GM21723 (cell line): ENCODE measurements around the gene TLCD3B.

Experiments used
- ATAC-seq: cut with Tn5 transposase; IDR thresholded peaks from one replicate; pipeline ENCODE4 v1.9.1; 2021; ENCODE audit warnings: mild to moderate bottlenecking, moderate library complexity; ENCODE audit not compliant: unreplicated experiment

TLCD3B gene

DNA sequence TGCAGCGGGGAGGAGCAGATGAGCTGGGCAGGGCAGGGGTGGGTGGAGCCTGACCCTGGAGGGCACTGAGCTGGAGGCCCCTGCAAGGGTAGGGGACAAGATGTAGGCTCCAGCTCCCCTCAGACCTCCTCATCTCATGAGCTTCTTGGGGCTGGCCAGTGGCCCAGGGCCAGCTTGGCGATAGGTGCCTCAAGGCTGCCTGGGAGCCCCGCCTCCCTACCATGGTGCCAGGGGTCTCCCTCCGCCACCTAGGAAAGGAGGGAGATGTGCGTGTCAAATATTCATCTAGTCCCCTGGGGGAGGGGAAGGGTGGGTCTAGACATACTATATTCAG is 39.5 kb downstream of the TLCD3B start:
- ATAC-seq = no peak

DNA sequence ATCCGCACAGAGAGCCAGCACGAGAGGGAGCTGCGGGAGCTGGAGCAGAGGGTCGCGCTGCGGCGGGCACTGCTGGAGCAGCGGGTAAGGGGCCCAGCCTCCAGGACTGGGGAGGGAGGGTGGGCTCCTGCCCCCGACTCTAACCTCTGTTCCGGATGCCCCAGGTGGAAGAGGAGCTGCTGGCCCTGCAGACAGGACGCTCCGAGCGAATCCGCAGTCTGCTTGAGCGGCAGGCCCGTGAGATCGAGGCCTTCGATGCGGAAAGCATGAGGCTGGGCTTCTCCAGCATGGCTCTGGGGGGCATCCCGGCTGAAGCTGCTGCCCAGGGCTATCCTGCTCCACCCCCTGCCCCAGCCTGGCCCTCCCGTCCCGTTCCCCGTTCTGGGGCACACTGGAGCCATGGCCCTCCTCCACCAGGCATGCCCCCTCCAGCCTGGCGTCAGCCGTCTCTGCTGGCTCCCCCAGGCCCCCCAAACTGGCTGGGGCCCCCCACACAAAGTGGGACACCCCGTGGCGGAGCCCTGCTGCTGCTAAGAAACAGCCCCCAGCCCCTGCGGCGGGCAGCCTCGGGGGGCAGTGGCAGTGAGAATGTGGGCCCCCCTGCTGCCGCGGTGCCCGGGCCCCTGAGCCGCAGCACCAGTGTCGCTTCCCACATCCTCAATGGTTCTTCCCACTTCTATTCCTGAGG is 40.0 kb downstream of the TLCD3B start:
- ATAC-seq = no peak

DNA sequence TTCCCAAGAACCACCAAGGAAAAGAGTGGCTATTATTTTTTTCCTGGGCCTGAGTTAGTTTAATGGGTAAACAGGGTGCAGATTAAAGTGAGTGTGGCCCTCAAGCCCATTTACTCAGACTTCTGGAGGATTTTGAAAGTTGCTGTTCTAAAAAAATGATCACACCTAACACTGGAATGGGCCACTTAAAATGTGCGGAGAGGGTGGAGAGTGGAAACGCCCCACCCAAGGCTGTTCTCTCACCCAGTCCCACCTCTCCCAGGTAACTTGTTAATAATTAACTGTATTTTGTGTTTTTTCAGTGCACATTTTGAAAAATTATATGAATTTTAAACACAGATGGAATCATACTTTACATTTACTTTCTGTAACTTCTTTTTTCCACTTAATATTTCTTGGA is 41.0 kb downstream of the TLCD3B start:
- no peak for ATAC-seq

DNA sequence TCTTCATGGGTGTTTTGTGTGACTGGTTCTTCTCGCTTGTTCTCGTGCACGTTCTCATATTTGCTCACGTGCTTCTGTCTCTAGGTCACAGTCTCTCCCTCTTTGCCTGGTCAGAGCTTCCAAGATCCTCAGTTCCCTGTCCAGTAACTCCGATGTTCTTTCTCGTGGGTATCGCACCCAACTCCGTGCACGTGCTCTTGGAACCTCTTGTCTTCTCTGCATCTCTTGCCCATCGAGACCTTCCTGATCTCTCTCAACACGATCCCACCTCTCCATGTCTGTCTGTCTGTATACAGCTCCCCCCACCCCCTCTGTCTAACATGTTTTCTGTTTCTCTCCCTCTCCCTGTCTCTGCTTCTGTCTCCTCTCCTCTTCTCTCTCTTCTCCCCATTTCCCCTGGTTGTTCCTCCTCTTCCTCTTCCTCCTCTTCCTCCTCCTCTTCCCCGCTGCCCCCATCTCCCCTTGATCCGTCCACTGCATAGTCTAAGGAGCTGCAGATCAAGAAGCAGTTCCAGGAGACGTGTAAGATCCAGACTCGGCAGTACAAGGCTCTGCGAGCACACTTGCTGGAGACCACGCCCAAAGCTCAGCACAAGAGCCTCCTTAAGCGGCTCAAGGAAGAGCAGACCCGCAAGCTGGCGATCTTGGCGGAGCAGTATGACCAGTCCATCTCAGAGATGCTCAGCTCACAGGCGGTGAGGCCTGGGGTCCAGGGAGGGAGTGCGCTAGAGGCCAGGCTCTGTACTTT is 41.8 kb downstream of the TLCD3B start:
- ATAC-seq = no peak

DNA sequence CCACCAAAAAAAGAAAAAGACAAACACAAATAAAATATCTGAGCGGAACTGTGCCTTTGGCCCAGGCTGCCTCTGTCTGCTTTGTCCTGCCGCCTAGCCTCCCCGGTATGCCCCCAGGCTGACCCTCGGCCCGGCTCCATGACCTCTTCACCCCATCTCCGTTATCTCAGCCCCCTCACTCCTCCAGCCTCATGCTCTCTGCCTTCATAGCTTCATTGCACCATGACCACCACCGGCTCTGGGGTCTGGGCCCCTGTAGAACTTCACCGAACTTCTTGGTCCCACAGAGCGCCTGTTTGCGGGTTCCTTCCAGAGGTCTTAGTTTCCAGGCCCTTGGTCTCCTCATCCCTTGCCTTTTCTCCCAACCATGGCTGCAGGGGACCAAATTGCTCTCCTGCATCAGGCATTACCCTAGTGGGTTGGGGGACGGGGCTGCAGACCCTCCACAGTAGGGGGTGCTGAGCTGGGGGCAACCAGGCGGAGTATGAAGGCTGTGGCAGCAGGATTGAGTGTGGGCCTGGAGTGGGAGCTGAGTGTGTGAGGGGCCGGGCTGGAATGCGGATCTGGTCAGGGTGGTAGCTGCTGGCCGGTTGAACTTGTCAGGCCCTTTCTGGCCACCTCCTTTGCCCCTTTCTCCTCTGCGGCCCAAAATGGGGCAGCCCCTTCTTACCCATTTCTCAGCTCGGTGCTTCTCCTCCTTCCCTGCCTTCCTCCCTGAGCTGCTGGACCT is 42.6 kb downstream of the TLCD3B start:
- no peak for ATAC-seq

DNA sequence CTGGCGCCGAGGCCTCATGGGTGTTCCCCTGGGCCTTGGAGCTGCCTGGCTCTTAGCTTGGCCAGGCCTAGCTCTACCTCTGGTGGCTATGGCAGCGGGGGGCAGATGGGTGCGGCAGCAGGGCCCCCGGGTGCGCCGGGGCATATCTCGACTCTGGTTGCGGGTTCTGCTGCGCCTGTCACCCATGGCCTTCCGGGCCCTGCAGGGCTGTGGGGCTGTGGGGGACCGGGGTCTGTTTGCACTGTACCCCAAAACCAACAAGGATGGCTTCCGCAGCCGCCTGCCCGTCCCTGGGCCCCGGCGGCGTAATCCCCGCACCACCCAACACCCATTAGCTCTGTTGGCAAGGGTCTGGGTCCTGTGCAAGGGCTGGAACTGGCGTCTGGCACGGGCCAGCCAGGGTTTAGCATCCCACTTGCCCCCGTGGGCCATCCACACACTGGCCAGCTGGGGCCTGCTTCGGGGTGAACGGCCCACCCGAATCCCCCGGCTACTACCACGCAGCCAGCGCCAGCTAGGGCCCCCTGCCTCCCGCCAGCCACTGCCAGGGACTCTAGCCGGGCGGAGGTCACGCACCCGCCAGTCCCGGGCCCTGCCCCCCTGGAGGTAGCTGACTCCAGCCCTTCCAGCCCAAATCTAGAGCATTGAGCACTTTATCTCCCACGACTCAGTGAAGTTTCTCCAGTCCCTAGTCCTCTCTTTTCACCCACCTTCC is 43.5 kb downstream of the TLCD3B start:
- ATAC-seq = no peak

DNA sequence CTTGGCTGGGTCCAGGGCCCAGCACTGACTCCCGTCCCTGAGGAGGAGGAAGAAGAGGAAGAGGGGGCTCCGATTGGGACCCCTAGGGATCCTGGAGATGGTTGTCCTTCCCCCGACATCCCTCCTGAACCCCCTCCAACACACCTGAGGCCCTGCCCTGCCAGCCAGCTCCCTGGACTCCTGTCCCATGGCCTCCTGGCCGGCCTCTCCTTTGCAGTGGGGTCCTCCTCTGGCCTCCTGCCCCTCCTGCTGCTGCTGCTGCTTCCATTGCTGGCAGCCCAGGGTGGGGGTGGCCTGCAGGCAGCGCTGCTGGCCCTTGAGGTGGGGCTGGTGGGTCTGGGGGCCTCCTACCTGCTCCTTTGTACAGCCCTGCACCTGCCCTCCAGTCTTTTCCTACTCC is 44.1 kb downstream of the TLCD3B start:
- no peak for ATAC-seq

DNA sequence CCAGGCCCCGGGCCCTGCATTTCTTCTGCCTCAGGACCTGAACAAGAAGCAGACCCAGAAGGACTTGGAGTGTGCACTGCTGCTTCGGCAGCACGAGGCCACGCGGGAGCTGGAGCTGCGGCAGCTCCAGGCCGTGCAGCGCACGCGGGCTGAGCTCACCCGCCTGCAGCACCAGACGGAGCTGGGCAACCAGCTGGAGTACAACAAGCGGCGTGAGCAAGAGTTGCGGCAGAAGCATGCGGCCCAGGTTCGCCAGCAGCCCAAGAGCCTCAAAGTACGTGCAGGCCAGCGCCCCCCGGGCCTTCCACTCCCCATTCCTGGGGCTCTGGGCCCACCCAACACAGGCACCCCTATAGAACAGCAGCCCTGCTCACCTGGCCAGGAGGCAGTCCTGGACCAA is 44.8 kb downstream of the TLCD3B start:
- ATAC-seq = no peak

DNA sequence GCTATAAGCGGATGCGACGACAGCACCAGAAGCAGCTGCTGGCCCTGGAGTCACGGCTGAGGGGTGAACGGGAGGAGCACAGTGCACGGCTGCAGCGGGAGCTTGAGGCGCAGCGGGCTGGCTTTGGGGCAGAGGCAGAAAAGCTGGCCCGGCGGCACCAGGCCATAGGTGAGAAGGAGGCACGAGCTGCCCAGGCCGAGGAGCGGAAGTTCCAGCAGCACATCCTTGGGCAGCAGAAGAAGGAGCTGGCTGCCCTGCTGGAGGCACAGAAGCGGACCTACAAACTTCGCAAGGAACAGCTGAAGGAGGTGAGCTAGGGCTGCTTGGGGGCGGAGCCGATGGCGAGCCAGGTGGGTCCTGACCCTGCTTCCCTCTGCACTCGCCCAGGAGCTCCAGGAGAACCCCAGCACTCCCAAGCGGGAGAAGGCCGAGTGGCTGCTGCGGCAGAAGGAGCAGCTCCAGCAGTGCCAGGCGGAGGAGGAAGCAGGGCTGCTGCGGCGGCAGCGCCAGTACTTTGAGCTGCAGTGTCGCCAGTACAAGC is 45.7 kb downstream of the TLCD3B start:
- ATAC-seq = no peak

DNA sequence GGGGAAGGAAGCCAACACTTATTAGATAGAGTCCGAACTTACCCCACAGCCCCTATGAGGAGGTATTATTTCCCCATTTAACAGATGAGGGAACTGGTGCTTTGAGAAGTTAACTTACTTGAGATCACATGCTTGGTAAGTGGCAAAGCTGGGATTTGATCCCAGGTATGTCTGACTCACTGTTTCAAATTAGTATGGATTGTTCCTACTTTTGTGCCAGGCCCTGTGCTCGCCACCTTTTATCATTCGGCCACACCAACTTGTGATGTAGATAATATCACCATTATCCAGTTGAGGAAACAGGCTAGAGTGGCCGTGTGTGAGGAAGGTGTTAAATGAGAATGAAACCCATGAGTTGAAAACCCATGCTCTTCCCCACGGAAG is 46.3 kb downstream of the TLCD3B start:
- ATAC-seq = no peak

DNA sequence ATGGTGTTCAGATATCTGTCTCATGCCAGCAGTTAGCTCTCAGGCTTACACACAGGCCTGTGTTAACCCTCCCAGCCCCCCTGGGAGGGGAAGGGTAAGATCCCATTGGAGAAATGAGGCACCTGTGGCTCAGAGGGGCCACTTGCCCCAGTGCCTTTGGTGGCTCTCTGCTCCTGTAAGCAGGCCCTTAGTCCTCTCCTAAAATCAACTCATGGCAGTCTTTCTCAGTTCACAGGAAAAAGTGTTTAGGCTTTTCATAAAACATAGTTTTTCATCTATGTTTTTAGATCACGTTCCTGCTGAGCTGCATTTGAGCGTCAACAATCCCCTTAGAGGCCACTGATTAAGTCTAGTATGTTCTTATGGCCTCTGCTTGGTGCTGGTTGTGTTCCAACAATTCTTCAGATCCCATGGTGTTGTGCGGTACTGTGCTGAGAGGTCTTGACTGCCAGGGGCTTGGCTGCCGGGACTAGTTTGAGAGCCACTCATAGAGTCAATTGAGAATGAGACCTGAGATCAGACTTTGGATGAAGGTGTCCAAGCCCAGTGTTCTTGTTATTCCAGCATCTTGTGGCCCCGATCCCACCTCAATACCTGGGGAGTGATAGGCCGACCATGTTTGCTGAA is 46.8 kb downstream of the TLCD3B start:
- no peak for ATAC-seq

DNA sequence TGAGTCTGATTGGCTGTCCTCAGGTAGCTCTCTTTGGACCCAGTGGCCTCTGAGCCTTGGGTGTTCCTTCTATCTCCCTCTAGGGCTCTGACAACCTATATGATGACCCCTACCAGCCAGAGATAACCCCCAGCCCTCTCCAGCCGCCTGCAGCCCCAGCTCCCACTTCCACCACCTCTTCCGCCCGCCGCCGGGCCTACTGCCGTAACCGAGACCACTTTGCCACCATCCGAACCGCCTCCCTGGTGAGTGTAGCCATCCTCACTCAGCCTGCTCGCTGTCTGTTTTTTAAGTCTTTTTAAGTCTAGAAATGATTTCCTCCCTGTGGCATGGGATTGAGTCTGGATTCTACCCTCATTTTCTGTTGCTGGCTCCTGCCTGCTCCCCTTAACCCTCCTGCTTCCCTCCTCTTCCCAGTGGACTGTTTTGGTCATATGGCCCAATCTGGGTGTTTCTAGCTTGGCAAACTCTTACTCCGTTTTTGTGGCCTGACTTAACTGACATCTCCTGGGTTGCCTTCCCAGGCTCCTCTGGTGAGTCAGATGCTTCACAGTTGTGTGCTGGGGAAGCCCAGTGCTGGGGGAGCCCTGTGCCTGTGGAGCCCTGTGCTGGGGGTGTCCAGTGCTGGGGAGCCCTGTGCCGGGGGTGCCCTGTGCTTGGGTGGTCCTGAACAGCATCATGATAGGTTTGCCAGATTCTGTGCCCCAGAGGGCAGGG is 47.5 kb downstream of the TLCD3B start:
- no peak for ATAC-seq

DNA sequence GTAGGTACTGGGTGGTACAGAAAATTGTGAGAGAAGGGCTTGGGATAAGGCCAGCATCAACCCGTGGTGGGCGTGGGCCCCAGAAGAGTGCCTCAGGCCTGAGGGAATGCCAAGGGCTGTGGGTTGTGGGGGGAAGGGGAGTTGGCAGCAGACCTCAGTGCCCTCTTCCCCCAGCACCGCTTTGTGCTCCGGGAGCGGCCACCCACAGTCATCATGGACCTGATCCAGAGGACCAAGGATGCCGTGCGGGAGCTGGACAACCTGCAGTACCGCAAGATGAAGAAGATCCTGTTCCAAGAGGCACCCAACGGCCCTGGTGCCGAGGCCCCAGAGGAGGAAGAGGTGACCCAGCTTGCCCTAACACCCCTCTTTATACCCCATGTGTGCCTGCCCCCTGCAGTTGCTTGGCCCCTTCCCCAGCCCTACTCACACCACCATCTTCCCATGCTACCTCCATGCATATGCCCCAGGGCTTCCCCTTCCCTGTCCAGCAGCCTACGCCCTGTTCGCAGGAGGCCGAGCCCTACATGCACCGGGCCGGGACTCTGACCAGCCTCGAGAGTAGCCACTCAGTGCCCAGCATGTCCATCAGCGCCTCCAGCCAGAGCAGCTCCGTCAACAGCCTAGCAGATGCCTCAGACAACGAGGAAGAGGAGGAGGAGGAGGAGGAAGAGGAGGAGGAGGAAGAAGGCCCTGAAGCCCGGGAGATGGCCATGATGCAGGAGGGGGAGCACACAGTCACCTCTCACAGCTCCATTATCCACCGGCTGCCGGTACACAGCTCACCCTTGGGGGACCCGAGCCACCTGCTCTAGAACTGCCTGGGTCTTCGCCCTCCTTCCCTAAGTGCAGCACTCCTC is 48.3 kb downstream of the TLCD3B start:
- no peak for ATAC-seq

DNA sequence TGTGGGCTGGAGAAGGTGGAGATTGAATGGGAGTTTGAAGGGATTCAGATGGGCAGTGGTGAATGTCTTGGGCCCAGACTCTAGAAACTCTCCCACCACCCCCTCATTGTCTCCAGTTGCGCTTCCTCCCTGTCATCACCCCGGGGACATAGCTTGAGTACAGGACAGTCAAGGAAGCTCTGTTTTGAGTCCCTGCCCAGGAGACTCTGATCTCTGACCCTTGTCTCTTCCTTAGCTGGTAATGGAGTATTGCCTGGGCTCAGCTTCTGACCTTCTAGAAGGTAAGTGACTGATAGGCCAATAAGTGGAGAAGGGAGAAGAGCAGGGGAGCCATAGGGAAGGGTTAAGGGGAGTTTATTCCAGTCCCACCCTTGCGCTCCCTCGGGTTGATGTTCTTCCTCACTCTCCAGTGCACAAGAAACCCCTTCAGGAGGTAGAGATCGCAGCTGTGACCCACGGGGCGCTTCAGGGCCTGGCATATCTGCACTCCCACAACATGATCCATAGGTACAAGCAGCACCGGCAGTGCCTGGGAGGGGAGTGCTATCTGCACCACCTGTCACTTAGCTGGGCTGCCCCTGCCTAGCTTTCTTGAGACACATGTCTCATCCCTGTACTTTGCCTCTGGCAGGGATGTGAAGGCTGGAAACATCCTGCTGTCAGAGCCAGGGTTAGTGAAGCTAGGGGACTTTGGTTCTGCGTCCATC is 52.4 kb downstream of the TLCD3B start:
- no peak for ATAC-seq

DNA sequence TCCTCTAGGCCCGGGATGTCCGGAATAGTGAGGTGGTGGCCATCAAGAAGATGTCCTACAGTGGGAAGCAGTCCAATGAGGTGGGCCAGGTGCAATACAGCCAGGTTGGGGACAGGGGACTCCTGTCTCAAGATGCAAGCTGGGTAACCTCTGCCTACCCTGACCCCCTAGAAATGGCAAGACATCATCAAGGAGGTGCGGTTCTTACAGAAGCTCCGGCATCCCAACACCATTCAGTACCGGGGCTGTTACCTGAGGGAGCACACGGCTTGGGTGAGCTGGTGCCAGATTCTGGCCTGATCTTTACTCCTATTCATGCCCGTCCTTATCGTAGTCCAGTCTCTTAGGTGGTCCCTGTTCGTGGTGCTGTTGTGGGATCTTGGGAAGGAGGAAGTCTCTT is 53.0 kb downstream of the TLCD3B start:
- no peak for ATAC-seq

DNA sequence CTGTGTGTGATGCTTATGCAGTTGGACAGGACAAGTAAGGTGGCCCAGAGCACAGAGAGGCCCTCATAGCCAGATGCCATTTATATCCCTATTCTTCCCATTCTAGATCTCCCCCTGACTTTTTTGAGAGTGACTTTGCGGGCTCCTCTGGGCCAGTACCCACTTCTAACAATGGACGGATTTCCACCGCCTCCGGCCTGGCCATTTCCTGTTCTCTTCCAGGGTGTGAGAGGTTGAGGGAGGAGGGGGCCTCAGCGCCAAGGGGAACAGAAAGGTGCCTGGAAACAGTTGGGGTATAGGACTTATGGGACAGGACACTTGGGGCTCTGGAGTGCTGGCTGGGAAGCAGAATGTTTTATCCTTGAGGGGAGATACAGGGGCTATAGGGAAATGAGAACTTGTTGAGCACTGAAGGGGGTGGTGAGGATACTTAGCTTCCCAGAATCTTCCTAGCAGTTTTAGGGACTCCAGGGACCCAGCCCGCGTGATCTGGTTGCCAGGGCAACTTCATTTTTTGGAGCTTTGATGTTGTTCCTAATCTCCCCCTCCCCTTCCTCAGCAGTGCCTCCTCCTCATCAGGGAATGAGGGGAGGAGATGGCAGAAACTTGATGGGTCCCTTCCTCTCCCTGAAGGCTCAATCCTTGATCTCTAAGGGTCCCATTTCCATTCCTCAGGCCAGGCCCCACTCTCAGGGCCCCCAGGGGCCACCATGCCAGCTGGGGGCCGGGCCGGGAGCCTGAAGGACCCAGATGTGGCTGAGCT is 53.8 kb downstream of the TLCD3B start:
- ATAC-seq = no peak

DNA sequence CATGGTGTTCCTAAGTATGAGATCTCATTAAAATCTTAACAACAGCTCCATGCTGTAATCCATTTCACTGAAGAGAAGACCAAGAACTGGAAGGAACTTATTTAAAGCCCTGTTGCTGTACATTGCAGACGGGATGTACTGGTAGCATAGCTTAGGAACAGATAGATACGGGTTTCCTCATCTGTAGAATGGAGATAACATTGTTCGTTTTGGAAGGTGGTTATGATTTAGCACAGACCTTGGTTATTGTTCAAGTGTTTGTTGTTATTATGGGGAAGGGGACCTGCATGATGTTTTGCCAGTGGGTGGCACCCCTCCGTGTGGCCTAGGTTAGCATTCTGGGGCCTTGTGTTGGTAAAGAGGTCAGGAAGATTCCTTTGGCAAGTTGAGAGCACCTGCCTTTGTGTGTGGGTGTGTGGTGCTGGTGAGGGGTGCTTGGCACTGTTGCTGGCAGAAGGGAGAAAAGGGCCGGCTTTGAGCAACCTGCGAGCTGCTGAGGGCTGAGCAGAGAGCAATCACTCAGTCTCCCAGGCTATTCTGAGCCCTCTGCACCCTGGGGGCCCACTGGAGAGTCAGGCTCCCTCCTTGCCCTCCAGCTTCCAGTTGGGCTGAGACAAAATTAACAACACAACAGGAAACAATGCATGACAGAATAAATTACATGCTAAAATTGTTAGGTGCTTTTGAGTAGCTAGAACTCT is 55.1 kb downstream of the TLCD3B start:
- no peak for ATAC-seq
